MM.1S (cell line): Measurements from ENCODE around the gene COPS8.

Experiments used
- DNase-seq: peaks from one replicate; pipeline ENCODE4 v3.0.0-alpha.2; 2015
- H2AFZ ChIP-seq: fragments of 300-600 bp; sonication (generic); 2 replicates; pipeline ENCODE4 v1.6.0; 2016; ENCODE audit warnings: antibody characterized with exemption, low read length
- H3F3A ChIP-seq: fragments of 300-600 bp; sonication (generic); 2 replicates; pipeline ENCODE4 v1.6.1; 2016; ENCODE audit warnings: mild to moderate bottlenecking, antibody characterized with exemption, low read length, moderate library complexity, mixed read lengths; ENCODE audit not compliant: insufficient read depth
- H3K27ac ChIP-seq: fragments of 300-600 bp; sonication (generic); 2 replicates; pipeline ENCODE4 v1.5.1; 2016; ENCODE audit warnings: mild to moderate bottlenecking, low read length
- H3K27me3 ChIP-seq: fragments of 300-600 bp; sonication (generic); replicated peaks from 2 replicates; pipeline ENCODE4 v1.6.0; 2016; ENCODE audit warnings: low read length; ENCODE audit not compliant: insufficient read depth
- H3K36me3 ChIP-seq: fragments of 300-600 bp; sonication (generic); replicated peaks from 2 replicates; pipeline ENCODE4 v1.6.1; 2016; ENCODE audit warnings: mild to moderate bottlenecking, low read length, mixed read lengths; ENCODE audit not compliant: insufficient read depth
- H3K4me1 ChIP-seq: fragments of 300-600 bp; sonication (generic); 2 replicates; pipeline ENCODE4 v1.6.1; 2016; ENCODE audit warnings: low read length, mixed read lengths
- H3K4me2 ChIP-seq: fragments of 300-600 bp; sonication (generic); 2 replicates; pipeline ENCODE4 v1.6.0; 2016; ENCODE audit warnings: low read depth, low read length
- H3K4me3 ChIP-seq: fragments of 300-600 bp; sonication (generic); 2 replicates; pipeline ENCODE4 v1.5.1; 2016; ENCODE audit warnings: low read length, mixed read lengths
- H3K79me2 ChIP-seq: fragments of 300-600 bp; sonication (generic); 2 replicates; pipeline ENCODE4 v1.6.1; 2016; ENCODE audit warnings: mixed run types, low read length, mixed read lengths
- H3K9ac ChIP-seq: fragments of 300-600 bp; sonication (generic); 2 replicates; pipeline ENCODE4 v1.6.1; 2016; ENCODE audit warnings: low read length, mixed read lengths
- H3K9me2 ChIP-seq: fragments of 300-600 bp; sonication (generic); replicated peaks from 2 replicates; pipeline ENCODE4 v1.6.1; 2016; ENCODE audit warnings: mild to moderate bottlenecking, low read length, mixed read lengths; ENCODE audit not compliant: insufficient read depth
- H3K9me3 ChIP-seq: fragments of 300-600 bp; sonication (generic); replicated peaks from 2 replicates; pipeline ENCODE4 v1.6.1; 2016; ENCODE audit warnings: mild to moderate bottlenecking, low read length, mixed read lengths; ENCODE audit not compliant: insufficient read depth
- H4K20me1 ChIP-seq: fragments of 300-600 bp; sonication (generic); 2 replicates; pipeline ENCODE4 v1.6.1; 2016; ENCODE audit warnings: mild to moderate bottlenecking, low read length, moderate library complexity, mixed read lengths; ENCODE audit not compliant: insufficient read depth
- CTCF ChIP-seq: fragments of 300-600 bp; sonication (generic); IDR thresholded peaks from 2 replicates; pipeline ENCODE4 v1.5.1; 2016; ENCODE audit warnings: antibody characterized with exemption, low read length, mixed read lengths
- EZH2 ChIP-seq: fragments of 300-600 bp; sonication (generic); optimal IDR thresholded peaks from 2 replicates; pipeline ENCODE3; 2017; ENCODE audit warnings: low read depth, mild to moderate bottlenecking, antibody characterized with exemption, low read length, mixed read lengths
- EZH2phosphoT487 ChIP-seq: fragments of 300-600 bp; sonication (generic); IDR thresholded peaks from 2 replicates; pipeline ENCODE4 v1.6.1; 2018; ENCODE audit warnings: antibody characterized with exemption, low read length

Gene COPS8

GRCh38 chr2:237141571-237142051 is 55.9 kb downstream of the COPS8 start:
- Histone ChIP-seq H2AFZ (no peak overlapping the region), H3K27me3 (no peaks in the 10 kb centered on the region), H4K20me1 (no peaks in the 10 kb centered on the region), H3K4me2 (no peak overlapping the region), H3K79me2 (no peaks in the 10 kb centered on the region), H3F3A (no peaks in the 10 kb centered on the region), H3K9me2 (no peaks in the 10 kb centered on the region), H3K36me3 (no peaks in the 10 kb centered on the region), H3K4me1 (no peaks in the 10 kb centered on the region), H3K9me3 (no peaks in the 10 kb centered on the region), H3K27ac (no peak overlapping the region), H3K4me3 (no peak overlapping the region), H3K9ac (no peak overlapping the region)
- no peak for TF ChIP-seq CTCF
- TF ChIP-seq EZH2phosphoT487, result no peak
- no peak for TF ChIP-seq EZH2
- no peak for DNase-seq

- H3K27me3 ChIP-seq, result no peaks in the 10 kb centered on the region
- no peak overlapping the region for H3K4me3 ChIP-seq
- H3K9ac ChIP-seq, result no peak overlapping the region
- no peaks in the 10 kb centered on the region for H3K9me2 ChIP-seq
- no peak overlapping the region for H3K4me2 ChIP-seq
- no peaks in the 10 kb centered on the region for H3K79me2 ChIP-seq
- no peaks in the 10 kb centered on the region for H3K4me1 ChIP-seq
- H3F3A ChIP-seq, result no peaks in the 10 kb centered on the region
- no peaks in the 10 kb centered on the region for H3K9me3 ChIP-seq
- no peak overlapping the region for H2AFZ ChIP-seq
- no peak for TF ChIP-seq EZH2
- TF ChIP-seq CTCF, result no peak
- no peak for TF ChIP-seq EZH2phosphoT487
- H3K36me3 ChIP-seq, result no peaks in the 10 kb centered on the region
- no peak overlapping the region for H3K27ac ChIP-seq
- H4K20me1 ChIP-seq, result no peaks in the 10 kb centered on the region
- DNase-seq, result no peak
Measured at GRCh38 chr2:237143118-237143517, 57.4 kb downstream of the COPS8 start.

- Histone ChIP-seq H4K20me1 (no peaks in the 10 kb centered on the region), H3K36me3 (no peaks in the 10 kb centered on the region), H3K4me1 (no peaks in the 10 kb centered on the region), H3F3A (no peaks in the 10 kb centered on the region), H3K9me2 (no peaks in the 10 kb centered on the region), H3K9me3 (no peaks in the 10 kb centered on the region), H3K79me2 (no peaks in the 10 kb centered on the region), H3K27ac (no peak overlapping the region), H3K27me3 (no peaks in the 10 kb centered on the region), H3K9ac (no peak overlapping the region), H2AFZ (no peak overlapping the region), H3K4me3 (no peak overlapping the region), H3K4me2 (no peak overlapping the region)
- no peak for TF ChIP-seq CTCF
- no peak for TF ChIP-seq EZH2phosphoT487
- TF ChIP-seq EZH2, result no peak
- no peak for DNase-seq
Measured at GRCh38 chr2:237143676-237144440, 58.2 kb downstream of the COPS8 start.
